ENCODE measurements around the gene PRRG2.

The PRRG2 gene

GRCh38 chr19:49557641-49558325, 23.3 kb upstream of the PRRG2 start:
- no peak overlapping the region for H3K4me3 ChIP-seq (ENCODE audit: low read length)
- DNase-seq (ENCODE audit: low read depth), result no peak
- no peak for TF ChIP-seq CTCF (conservative IDR thresholded peaks at IDR 0.05; ENCODE audit: low read depth, low read length)

- H3K4me3 ChIP-seq (ENCODE audit: low read length), result no peak overlapping the region
- no peak for DNase-seq (ENCODE audit: low read depth)
Measured at GRCh38 chr19:49558591-49558990, 22.5 kb upstream of the PRRG2 start.

DNA sequence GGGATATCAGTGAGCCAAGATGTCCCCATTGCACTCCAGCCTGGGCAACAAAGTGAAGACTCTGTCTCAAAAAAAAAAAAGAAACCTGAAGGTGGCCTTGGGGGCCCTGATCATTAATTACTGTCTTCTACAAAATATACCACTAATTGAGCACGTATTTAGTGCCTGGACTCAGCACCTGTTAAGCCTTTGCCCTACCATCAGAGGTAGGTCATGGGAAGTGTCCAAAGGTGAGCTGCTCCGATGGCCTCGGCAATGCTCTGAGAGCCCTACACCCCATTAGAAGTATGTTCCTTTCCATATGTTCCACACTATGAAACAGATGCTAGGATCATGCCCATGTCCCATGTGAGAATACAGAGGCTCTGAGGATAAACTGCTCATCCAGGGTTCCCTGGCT, 21.7 kb upstream of the PRRG2 start:
- no peak for TF ChIP-seq CTCF (conservative IDR thresholded peaks at IDR 0.05; ENCODE audit: low read depth, low read length)
- no peak for DNase-seq (ENCODE audit: low read depth)
- H3K4me3 ChIP-seq (ENCODE audit: low read length), result no peak overlapping the region

More at GRCh38 chr19:49558591-49558990, 22.5 kb upstream of the PRRG2 start:
- TF ChIP-seq CTCF (conservative IDR thresholded peaks at IDR 0.05; ENCODE audit: low read depth, low read length), result no peak

- no peak overlapping the region for H3K4me3 ChIP-seq (ENCODE audit: low read length)
- TF ChIP-seq CTCF (conservative IDR thresholded peaks at IDR 0.05; ENCODE audit: low read depth, low read length), result no peak
Measured at GRCh38 chr19:49559928-49560327, 21.2 kb upstream of the PRRG2 start.

DNA sequence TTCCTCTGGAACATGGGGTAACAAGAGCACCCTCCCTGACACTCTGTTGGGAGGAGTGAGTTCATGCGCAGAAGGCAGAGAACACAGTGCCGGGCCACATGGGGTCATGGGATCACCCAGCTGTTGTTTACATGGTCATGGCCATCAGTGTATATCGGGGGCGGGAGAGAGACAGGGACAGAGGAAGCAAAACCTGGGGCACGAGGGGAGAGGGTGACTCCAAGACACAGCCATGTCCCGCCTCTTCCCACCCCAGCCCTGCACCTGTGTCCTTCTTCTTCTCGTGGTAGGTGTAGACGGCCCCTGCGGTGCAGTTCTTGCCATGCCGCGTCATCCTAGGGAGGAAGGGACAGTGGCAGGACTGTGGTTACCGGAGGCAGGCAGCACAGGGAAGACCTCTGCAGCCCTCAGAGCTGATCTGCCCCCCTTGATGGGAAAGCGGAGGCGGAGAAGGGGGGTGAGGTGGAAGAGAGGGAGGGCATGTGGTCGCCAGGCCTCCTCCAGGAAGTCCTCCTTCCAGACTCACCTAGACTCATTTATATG, 20.7 kb upstream of the PRRG2 start:
- TF ChIP-seq CTCF (conservative IDR thresholded peaks at IDR 0.05; ENCODE audit: low read depth, low read length), result no peak
- H3K4me3 ChIP-seq (ENCODE audit: low read length), result no peak overlapping the region
- no peak for DNase-seq (ENCODE audit: low read depth)

More at GRCh38 chr19:49559928-49560327, 21.2 kb upstream of the PRRG2 start:
- no peak for DNase-seq (ENCODE audit: low read depth)

- no peak for TF ChIP-seq CTCF (conservative IDR thresholded peaks at IDR 0.05; ENCODE audit: low read depth, low read length)
- no peak for DNase-seq (ENCODE audit: low read depth)
- no peak overlapping the region for H3K4me3 ChIP-seq (ENCODE audit: low read length)
Measured at GRCh38 chr19:49564616-49565045, 16.5 kb upstream of the PRRG2 start.

DNA sequence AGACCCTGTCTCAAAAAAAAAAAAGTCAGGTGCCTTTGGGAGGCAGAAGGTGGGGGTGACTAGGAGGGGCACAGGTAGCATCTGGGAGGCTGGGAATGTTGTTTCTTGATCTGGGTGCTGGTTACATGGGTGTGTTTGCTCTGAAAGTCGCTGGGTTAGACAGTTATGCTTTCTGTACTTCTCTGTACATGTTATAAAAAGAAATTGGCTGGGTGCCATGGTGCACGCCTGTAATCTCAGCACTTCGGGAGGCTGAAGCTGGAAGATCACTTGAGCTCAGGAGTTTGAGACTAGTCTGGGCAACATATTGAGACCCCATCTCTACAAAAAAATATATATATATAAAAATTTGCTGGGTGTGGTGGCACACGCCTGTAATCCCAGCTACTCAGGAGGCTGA, 15.9 kb upstream of the PRRG2 start:
- TF ChIP-seq CTCF (conservative IDR thresholded peaks at IDR 0.05; ENCODE audit: low read depth, low read length), result no peak
- H3K4me3 ChIP-seq (ENCODE audit: low read length), result no peak overlapping the region
- DNase-seq (ENCODE audit: low read depth), result no peak
